ENCODE measurements around the gene GMDS.

GRCh38 chr6:1836690-1837089 lies 408.7 kb downstream of the GMDS start:
- TF ChIP-seq, protein P1, sequence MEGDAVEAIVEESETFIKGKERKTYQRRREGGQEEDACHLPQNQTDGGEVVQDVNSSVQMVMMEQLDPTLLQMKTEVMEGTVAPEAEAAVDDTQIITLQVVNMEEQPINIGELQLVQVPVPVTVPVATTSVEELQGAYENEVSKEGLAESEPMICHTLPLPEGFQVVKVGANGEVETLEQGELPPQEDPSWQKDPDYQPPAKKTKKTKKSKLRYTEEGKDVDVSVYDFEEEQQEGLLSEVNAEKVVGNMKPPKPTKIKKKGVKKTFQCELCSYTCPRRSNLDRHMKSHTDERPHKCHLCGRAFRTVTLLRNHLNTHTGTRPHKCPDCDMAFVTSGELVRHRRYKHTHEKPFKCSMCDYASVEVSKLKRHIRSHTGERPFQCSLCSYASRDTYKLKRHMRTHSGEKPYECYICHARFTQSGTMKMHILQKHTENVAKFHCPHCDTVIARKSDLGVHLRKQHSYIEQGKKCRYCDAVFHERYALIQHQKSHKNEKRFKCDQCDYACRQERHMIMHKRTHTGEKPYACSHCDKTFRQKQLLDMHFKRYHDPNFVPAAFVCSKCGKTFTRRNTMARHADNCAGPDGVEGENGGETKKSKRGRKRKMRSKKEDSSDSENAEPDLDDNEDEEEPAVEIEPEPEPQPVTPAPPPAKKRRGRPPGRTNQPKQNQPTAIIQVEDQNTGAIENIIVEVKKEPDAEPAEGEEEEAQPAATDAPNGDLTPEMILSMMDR (IDR thresholded peaks at IDR 0.05): no peak
- no peak for TF ChIP-seq POLR2A (IDR thresholded peaks at IDR 0.05)

Data from heart left ventricle (tissue), 13 donors.